ENCODE measurements around the gene LGI4.
"Not testable (repeated sequence)": the region's sequence is repeated elsewhere in the genome, so short reads cannot be mapped to it uniquely, and the experiment has no call there.

Gene LGI4

GRCh38 chr19:35160629-35161433 lies 26.0 kb upstream of the LGI4 start:
- no peak for DNase-seq (ENCODE audit: low spot score)

DNA sequence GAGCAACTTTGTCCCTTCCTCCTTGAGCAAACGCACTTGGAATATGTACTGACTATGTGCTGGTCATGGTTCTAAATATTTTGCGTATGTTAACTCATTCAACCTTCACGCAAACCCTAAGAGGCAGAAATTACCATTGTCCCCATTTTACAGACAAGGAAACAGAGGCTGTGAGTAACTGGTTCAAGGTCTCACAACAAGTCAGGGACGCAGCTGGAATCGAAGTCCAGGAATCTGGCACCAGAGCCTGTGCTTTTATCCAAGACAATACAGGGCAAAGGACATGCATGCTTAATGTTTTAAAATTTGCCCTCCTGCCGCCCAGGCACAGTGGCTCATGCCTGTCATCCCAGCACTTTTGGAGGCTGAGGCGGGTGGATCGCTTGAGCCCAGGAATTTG lies 24.7 kb upstream of the LGI4 start:
- no peak for DNase-seq (ENCODE audit: low spot score)

GRCh38 chr19:35157431-35157830 lies 22.6 kb upstream of the LGI4 start:
- DNase-seq (ENCODE audit: low spot score) = no peak

DNA sequence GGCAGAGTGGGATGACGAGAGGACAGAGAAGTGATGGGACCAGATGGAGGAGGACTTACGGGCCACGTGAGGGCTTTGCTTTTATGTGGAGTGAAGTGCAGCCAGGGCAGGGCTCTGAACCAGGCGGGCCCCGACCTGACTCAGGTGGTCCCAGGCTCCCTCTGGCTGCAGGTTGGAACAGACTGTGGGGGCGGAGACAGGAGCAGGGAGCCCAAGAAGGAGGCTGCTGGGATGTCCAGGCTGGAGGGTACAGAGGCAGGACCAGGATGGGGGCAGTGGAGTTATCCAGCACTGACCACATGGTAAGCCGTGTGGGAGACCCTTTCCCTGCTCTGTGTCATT lies 21.8 kb upstream of the LGI4 start:
- DNase-seq (ENCODE audit: low spot score) = no peak

DNA sequence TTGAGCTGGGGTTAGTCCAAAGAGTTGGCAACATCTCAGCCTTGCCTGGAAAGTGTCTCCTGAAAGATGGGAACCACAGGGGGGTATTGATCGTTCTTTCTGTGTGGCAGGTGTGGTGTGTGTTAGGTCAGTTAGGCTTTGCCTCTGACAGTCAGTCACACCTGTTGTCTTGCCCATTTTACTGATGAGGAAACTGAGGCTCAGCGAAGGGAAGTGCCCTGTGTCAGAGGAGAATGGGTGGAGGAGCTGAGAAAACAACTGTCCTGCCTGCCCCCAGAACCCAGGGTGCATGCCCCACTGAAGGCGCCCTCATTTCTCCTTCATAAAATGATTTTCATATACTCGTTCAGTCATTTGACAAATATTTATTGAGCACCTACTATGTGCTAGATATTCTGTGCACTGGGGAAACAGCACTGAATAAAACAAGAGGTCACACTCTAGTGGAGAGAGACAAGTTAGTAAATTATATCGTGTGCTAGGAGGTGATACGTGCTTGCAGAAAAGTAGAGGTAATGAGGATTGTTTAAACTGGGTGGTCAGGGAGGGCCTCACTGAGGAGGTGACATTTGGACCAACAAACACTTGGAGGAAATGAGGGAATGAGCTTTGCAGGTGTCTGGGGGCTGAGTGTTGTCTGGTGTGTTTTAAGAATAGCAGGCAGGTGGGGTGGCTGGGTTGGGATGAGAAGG lies 21.3 kb upstream of the LGI4 start:
- no peak for DNase-seq (ENCODE audit: low spot score)

- DNase-seq (ENCODE audit: low spot score) = no peak
Observed at GRCh38 chr19:35155441-35155840, 20.6 kb upstream of the LGI4 start.

DNA sequence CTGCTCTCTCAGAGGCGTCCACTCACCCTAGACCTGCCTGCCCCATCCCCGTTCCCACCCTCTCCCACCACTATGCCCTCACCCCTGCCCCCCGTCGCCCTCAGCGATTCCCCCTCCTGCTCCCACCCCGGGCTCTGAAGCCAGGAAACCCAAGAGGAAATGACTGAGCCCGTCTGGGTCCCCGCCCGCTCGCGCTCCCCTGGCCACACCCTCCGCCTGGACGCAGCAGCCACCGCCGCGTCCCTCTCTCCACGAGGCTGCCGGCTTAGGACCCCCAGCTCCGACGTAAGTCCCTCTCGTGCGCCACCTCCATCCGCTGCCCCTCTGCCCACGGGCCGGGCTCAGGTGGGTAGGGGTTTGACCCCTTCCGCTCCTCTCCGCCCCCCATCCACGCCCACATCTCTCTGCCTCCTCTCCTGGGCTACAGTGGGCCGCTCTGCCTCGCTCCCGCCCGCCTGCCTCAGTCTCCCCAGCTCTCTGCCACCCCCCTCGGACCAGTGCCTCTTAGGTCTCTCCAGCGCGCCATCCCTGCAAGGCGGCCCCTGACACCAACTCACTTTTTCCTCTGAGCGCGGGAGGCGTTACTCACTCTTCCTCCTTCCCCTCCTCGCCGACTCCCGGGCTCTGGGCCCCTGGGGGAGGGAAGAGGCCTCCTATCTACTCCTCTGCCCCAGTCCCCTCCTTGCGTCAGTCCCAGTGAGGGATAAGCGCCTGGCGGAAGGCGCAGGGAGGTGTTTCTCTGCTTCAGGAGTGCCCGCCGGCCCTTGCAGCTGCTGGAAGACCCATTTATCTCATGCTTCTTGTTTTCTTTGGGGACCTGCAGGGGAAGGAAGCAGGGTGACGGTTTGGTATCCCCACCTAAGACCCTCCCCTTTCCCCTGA lies 19.9 kb upstream of the LGI4 start, which contains the start of gene FXYD5:
Gene FXYD5 (plus strand): TSS at position 211 of the 882 bp plus-strand sequence. CDS start 816 bp downstream, outside the sequence.
- no peak for DNase-seq (ENCODE audit: low spot score)

- DNase-seq (ENCODE audit: low spot score) = no peak
Observed at GRCh38 chr19:35153701-35154524, 19.1 kb upstream of the LGI4 start.

- not testable (repeated sequence) for DNase-seq (ENCODE audit: low spot score)
Observed at GRCh38 chr19:35153129-35153522, 18.3 kb upstream of the LGI4 start.

DNA sequence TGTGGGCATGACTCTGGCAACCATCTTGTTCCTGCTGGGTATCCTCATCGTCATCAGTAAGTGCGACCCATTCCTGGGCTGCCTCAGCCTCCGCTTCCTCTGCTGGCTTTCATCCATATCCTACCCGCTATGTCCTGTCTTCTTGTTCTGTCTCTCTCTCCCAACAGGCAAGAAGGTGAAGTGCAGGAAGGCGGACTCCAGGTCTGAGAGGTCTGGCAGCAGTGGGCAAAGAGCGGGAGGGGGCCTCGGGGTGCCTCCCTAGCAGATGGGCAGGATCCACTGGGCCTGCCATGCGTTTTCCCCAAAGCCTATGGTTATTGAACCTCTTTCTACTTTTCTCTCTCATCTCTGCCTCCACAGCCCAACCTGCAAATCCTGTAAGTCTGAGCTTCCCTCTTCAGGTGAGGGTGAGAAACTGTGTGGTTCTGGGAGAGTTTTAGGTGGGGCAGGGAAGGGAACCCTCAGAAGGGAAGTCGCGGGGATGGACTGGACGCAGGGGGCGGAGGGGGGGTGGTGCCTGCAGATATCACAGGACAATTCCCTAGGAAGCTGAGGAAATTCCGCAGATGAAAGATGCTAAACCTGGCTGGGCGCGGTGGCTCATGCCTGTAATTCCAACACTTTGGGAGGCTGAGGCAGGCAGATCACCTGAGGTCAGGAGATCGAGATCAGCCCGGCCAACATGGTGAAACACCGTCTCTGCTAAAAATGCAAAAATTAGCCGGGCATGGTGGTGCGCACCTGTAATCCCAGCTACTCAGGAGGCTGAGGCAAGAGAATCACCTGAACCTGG lies 16.6 kb upstream of the LGI4 start:
- no peak for DNase-seq (ENCODE audit: low spot score)

DNA sequence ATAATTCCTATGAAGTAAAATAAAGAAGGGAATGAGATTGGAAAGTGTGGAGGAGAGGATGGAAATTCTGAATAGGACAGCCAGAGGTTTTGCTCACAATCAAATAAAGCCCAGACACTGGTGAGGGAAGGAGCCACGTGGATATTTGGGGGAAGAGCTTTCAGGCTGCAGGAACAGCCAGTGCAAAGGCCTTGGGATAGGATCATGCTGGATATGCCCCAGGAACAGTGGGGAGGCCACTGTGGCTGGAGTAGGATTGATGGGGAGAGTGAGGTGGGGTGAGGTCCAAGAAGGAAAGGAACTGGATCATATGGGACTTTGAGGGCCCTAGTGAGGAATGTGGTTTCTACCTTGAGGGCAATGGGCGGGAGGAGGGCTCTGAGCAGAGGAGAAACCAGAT lies 15.6 kb upstream of the LGI4 start:
- no peak for DNase-seq (ENCODE audit: low spot score)

DNA sequence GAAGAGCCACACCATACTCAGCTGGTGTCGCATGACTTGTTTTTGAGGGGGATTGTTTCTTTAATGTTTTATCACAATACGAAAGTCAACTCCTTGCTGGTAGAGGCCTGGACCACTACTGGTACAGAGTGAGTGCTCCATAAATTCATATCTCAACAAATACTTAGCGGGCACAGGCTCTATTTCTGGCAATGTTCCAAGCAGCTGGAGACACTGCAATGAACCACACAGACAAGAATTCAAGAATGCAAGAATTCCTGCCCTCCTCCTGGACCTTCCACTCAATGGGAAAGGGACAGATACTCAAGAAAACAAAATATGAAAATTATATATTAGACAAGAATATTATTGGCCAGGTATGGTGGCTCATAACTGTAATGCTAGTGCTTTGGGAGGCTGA lies 14.6 kb upstream of the LGI4 start:
- DNase-seq (ENCODE audit: low spot score) = no peak

DNA sequence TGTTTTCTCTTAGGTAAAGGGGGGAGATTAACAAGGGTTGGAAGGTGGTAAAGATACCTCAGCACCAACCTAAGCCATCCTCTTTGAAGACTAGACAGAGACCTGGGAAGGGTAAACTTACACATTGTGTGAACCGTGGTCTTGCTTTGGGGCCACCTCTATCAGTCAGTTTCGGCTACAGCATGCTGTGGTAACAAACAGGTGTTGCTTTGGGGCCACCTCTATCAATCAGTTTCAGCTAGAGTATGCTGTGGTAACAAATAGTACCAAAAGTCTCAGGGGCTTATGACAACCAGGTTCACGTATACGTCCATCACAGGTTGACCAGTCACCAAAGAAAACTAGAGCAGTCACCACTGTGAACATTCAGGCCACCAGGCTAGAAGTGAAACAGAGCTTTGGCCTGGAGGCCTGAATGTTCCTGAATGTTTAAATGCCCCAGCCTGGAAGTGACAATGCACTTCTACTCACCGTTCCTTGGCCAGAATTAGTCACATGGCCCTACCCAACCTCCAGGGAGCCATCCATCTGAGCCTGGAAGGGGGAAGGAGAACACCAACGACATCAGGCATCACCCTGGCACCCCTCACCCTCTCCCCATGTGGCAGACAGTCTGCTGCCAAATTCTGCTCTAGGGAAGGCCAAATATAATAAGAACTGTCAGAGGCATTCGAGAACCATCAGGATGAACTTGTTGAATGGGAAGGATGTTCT lies 12.0 kb upstream of the LGI4 start:
- DNase-seq (ENCODE audit: low spot score) = no peak

DNA sequence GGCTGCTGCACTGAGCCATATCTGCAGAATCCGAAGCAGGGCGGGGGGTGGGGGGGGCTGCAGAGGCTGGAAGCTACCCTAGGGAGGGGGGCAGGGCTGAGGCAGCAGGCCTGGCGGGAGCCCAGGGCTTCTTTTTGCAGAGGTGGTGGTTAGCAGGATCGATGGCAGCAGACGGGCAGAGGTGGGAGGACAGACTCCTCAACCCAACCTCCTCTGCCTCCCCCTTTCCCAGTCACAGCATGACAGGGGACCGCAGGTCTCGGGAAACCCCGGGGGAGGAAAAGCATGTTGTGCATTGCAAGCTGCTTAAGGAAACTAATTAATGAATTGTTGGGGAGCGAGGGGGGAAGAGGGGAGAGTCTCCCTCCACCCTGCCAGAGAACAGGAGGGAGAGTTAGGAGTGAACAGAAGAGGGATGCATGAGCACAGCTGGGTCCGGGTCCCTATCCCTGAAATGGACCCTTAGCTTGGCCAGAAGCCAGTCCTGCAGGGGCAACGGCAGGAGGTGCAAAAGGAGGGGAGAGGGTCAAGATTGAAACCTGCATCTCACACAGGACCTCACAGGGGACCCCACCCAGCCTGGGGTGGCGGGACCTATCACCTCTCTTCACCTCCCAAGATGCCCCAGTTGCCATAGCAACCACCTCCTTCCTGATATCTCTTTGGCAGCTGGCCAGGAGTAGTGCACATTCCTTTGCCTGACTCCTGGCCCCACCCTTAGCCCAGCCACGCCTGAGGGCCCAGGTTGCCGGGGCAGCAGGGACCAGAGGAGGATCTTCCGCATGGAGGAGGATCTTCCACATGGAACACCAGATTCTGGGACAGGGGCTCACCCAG lies 10.0 kb upstream of the LGI4 start:
- DNase-seq (ENCODE audit: low spot score) = peak; percentile 60

GRCh38 chr19:35144259-35144599 lies 9.4 kb upstream of the LGI4 start:
- DNase-seq (ENCODE audit: low spot score) = no peak

DNA sequence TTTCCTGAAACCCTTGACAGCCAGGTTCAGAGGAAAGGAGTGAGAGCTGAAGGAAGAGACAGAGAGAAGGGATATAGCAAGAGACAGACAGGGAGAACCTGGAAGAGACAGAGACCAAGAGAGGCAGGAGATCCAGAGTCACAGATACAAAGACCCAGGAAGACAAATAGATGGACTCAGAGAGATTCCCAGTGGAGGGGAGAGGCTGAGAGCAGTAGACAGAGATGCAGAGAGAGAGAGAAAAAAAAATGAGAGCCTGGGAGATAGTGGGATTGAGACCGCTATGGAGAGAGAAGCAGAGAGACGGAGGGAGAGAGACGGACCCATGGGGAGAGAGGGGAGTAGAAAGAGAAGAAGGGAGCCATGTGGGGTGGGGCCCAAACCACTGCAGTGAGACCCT lies 9.0 kb upstream of the LGI4 start:
- DNase-seq (ENCODE audit: low spot score) = no peak

DNA sequence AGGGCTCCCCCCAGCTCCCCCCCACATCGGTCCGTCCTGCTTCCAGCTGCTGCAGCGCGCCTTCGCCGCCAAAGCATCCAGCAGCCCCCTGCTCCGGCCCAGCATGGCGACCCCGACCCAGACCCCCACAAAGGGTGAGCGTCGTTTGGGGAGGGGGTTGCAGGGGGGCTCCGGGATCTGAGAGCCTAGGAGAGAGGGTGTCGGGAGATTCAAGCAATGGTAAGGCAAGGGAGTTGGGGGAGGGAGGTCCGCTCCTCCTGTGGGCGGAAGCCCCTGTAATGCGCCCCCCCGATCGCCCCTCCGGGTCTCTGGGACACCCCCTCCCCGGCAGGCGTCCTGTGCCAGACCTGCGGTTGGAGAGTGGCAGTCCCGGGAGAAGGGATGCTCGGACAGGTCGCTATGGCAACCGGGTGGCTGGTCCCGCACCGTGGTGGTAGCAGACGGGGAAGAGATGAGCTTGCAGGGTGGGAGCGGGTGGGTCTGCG lies 8.4 kb upstream of the LGI4 start, which contains the start of gene FXYD7:
Gene FXYD7 (plus strand): TSS at position 25 of the 485 bp plus-strand sequence. CDS start 79 bp downstream, at position 104.
- no peak for DNase-seq (ENCODE audit: low spot score)

GRCh38 chr19:35142606-35143230 lies 7.9 kb upstream of the LGI4 start:
- peak; percentile 32 for DNase-seq (ENCODE audit: low spot score)

Data from hematopoietic multipotent progenitor cell treated with erythropoietin and hydrocortisone succinate and interleukin-3 and kit ligand, for 17 days (in vitro differentiated cells).